Transverse colon (tissue), 4 donors: ENCODE data around the gene VSIG2. TPM values are rescaled to one million over a fixed set of nuclear protein-coding genes. Genes with fewer than 3 reads are reported as not detected.
A peak's percentile ranks its signal among the peaks of the same experiment; 100 is the strongest.

Experiments
- DNase-seq: peaks from one replicate; pipeline ENCODE4 v3.0.0-alpha.2; 2019
- H3K27ac ChIP-seq, 4 donors: fragments of 200-600 bp; sonication (generic); 2 replicates each; pipeline ENCODE4 v1.5.1; 2016 to 2018; ENCODE audit warnings: inconsistent platforms in 4 of 4
- H3K27me3 ChIP-seq: fragments of 200-600 bp; sonication (generic); 2 replicates; pipeline ENCODE4 v1.5.1; 2017; ENCODE audit warnings: inconsistent platforms
- H3K36me3 ChIP-seq, 4 donors: fragments of 200-600 bp; sonication (generic); 2 replicates each; pipeline ENCODE4 v1.5.1; 2017 to 2019; ENCODE audit warnings: inconsistent platforms in 4 of 4
- H3K4me1 ChIP-seq, 4 donors: fragments of 200-600 bp; sonication (generic); 2 replicates each; pipeline ENCODE4 v1.5.1; 2017 to 2020; ENCODE audit warnings: inconsistent platforms in 4 of 4
- H3K4me3 ChIP-seq, 4 donors: fragments of 200-600 bp; sonication (generic); 1 replicate in 1 of 4; 2 replicates in 3 of 4; pipeline versions ENCODE4 v1.5.1 to v1.6.1; 2017 to 2019; ENCODE audit warnings: inconsistent platforms in 4 of 4
- H3K9me3 ChIP-seq, 2 donors: fragments of 200-600 bp; sonication (generic); 2 replicates each; pipeline ENCODE4 v1.5.1; 2017 to 2019; ENCODE audit warnings: inconsistent platforms in 2 of 2
- CTCF ChIP-seq, 5 experiments: fragments of 200-600 bp in 3 of 5; fragments of 450-650 bp in 2 of 5; sonication (generic) in 3 of 5; IDR thresholded peaks; 1 replicate in 2 of 5; 2 replicates in 3 of 5; pipeline ENCODE4 v1.5.1; 2016 to 2017; ENCODE audit warnings: antibody characterized with exemption in 5 of 5, inconsistent platforms in 3 of 5, mild to moderate bottlenecking in 2 of 5, moderate library complexity in 1 of 5
- EP300 ChIP-seq: sonication (generic); formaldehyde crosslinking; IDR thresholded peaks from one replicate; pipeline ENCODE4 v1.6.1; 2017; ENCODE audit warnings: antibody characterized with exemption, low read depth
- POLR2A ChIP-seq: fragments of 450-650 bp; IDR thresholded peaks from one replicate; pipeline ENCODE4 v1.6.1; 2016; ENCODE audit warnings: antibody characterized with exemption, mild to moderate bottlenecking, moderate library complexity
- POLR2AphosphoS5 ChIP-seq, 3 donors: sonication (generic); formaldehyde crosslinking; IDR thresholded peaks; one replicate each; pipeline ENCODE4 v1.6.1; 2016; ENCODE audit warnings: antibody characterized with exemption in 3 of 3
- WGBS, 2 donors: methylation state at CpG; one replicate each; pipeline ENCODE4 v1.1.5; 2018; ENCODE audit warnings: low coverage in 1 of 2; 5-methylcytosine and 5-hydroxymethylcytosine counted together
- in situ Hi-C, 4 donors: fragments of 200-750 bp; cut with MboI; loops; one replicate each; pipeline versions ENCODE4 v1.15.0 to v1.15.1; 2017; ENCODE audit warnings: low sequenced_read_pairs in 3 of 4, low pct_ligation_motif_present in 1 of 4, low pct_unique_long_range_greater_than_20kb in 1 of 4
- intact Hi-C: fragments of 100-400 bp; cut with DNase I; formaldehyde crosslinking; loops from one replicate; pipeline ENCODE4 v1.15.1; 2023; ENCODE audit warnings: low total_unique reads
- total RNA-seq, 4 donors: library from RNA; depleted of rRNA; stranded (reverse); fragments of >200 nt; gene quantifications; one replicate each; pipeline ENCODE4 v1.1.0, GENCODE V29; 2016

VSIG2 gene
- total RNA-seq, 4 donors from 2014 or later, result 91.3 to 160 (median 108) TPM

GRCh38 chr11:124762105-124762623 lies 10.1 kb upstream of the VSIG2 start, which contains the start of gene ESAM:
TSS of gene ESAM (minus strand) at chr11:124762290. CDS start at chr11:124762154, 136 bp downstream.
- intact Hi-C loops, result loop anchor here (2.0 to 5.0 kb wide), 2 partner anchors 75 to 89 kb away; partner anchors contain the start of genes SIAE and SPA17
- peaks cover 57% of the 10 kb centered on the region for H3K27me3 ChIP-seq
- DNase-seq, result peak; percentile 84

GRCh38 chr11:124761301-124762104 lies 9.4 kb upstream of the VSIG2 start:
- WGBS, 2 donors, result 38 to 71% methylated on average over 1 to 16 of the region's 25 CpGs

More at GRCh38 chr11:124762105-124762623, 10.1 kb upstream of the VSIG2 start, which contains the start of gene ESAM:
- peak within 1 kb of the TSS; percentile 42 to 66 (median 54) for H3K4me3 ChIP-seq
- in situ Hi-C loops, result loop anchor here (5.0 to 25.0 kb wide), 4 partner anchors 73 to 100 kb away; partner anchors contain the start of genes SIAE (in 3 of the 4) and SPA17 (in 3 of the 4)
- WGBS, 2 donors, result 0% methylated on average over 13 of the region's 55 CpGs; no CpG with 5 or more reads in 1 of the 2 donors
- peaks cover 10 to 52% (median 35%) of the 10 kb centered on the region in 4 donors for H3K4me1 ChIP-seq
- H3K36me3 ChIP-seq, result peaks cover 0 to 4% (median 0%) of the 10 kb centered on the region in 4 donors
- peak within 1 kb of the TSS; percentile 83 to 87 (median 86) for H3K27ac ChIP-seq
- no peaks in the 10 kb centered on the region for H3K9me3 ChIP-seq
- TF ChIP-seq POLR2A (peak; percentile 40), CTCF (IDR thresholded peaks at IDR 0.05) (no peak), EP300 (no peak), POLR2AphosphoS5 (IDR thresholded peaks at IDR 0.05) (peak; percentile 25 to 86 (median 81))

GRCh38 chr11:124760806-124761205 lies 8.8 kb upstream of the VSIG2 start:
- intact Hi-C loops, result loop anchor here (5.0 kb wide), 1 partner anchor 76 kb away; no protein-coding TSS in a partner anchor
- TF ChIP-seq POLR2A (no peak), POLR2AphosphoS5 (IDR thresholded peaks at IDR 0.05) (no peak), EP300 (no peak), CTCF (IDR thresholded peaks at IDR 0.05) (no peak)
- WGBS, 2 donors, result 79 to 80% methylated on average over 1 to 3 of the region's 3 CpGs
- in situ Hi-C loops, result loop anchor here (5.0 to 25.0 kb wide), 4 partner anchors 74 to 99 kb away; partner anchors contain the start of genes SIAE (in 3 of the 4) and SPA17 (in 3 of the 4)
- Histone ChIP-seq H3K36me3 (no peaks in the 10 kb centered on the region), H3K4me1 (peaks cover 10 to 52% (median 35%) of the 10 kb centered on the region in 4 donors), H3K4me3 (peak overlapping the region in 2 of 4 donors; percentile 4 to 66), H3K27me3 (peaks cover 70% of the 10 kb centered on the region), H3K9me3 (no peaks in the 10 kb centered on the region), H3K27ac (peak overlapping the region; percentile 31 to 83 (median 55))
- DNase-seq, result no peak

More at GRCh38 chr11:124761301-124762104, 9.4 kb upstream of the VSIG2 start:
- peaks cover 10 to 52% (median 35%) of the 10 kb centered on the region in 4 donors for H3K4me1 ChIP-seq
- in situ Hi-C loops (loop anchor here (5.0 to 25.0 kb wide), 4 partner anchors 73 to 99 kb away; partner anchors contain the start of genes SIAE (in 3 of the 4) and SPA17 (in 3 of the 4)), intact Hi-C loops (loop anchor here (2.0 to 5.0 kb wide), 2 partner anchors 76 to 89 kb away; partner anchors contain the start of genes SIAE and SPA17)
- H3K27me3 ChIP-seq, result peaks cover 63% of the 10 kb centered on the region
- H3K27ac ChIP-seq, result peak overlapping the region; percentile 83 to 87 (median 86)
- no peaks in the 10 kb centered on the region for H3K36me3 ChIP-seq
- H3K9me3 ChIP-seq, result no peaks in the 10 kb centered on the region
- no peak for DNase-seq
- H3K4me3 ChIP-seq, result peak overlapping the region; percentile 7 to 66 (median 54)
- TF ChIP-seq POLR2A (no peak), EP300 (no peak), POLR2AphosphoS5 (IDR thresholded peaks at IDR 0.05) (no peak), CTCF (IDR thresholded peaks at IDR 0.05) (no peak)
